SJSA1 (cell line): ENCODE measurements around the gene LMOD1. TPM values are rescaled to one million over a fixed set of nuclear protein-coding genes. Genes with fewer than 3 reads are reported as not detected.
"Not testable (repeated sequence)": the region's sequence is repeated elsewhere in the genome, so short reads cannot be mapped to it uniquely, and the experiment has no call there.

ENCODE experiments used
- DNase-seq, 2 experiments: peaks; one replicate each; pipeline ENCODE4 v3.0.0-alpha.2; 2015 to 2020; ENCODE audit warnings: low spot score in 2 of 2, low read depth in 1 of 2
- H3K27ac ChIP-seq: fragments of 250-450 bp; sonication (Bioruptor Pico); 2 replicates; pipeline ENCODE4 v1.5.1; 2020; ENCODE audit warnings: mild to moderate bottlenecking, moderate library complexity
- H3K27me3 ChIP-seq: fragments of 250-450 bp; sonication (Bioruptor Pico); replicated peaks from 2 replicates; pipeline ENCODE4 v1.5.1; 2020; ENCODE audit warnings: mild to moderate bottlenecking, moderate library complexity
- H3K36me3 ChIP-seq: fragments of 250-450 bp; sonication (Bioruptor Pico); 2 replicates; pipeline ENCODE4 v1.5.1; 2020; ENCODE audit warnings: mild to moderate bottlenecking
- H3K4me1 ChIP-seq: fragments of 250-450 bp; sonication (Bioruptor Pico); replicated peaks from 2 replicates; pipeline ENCODE4 v1.6.1; 2021; ENCODE audit warnings: mild to moderate bottlenecking
- H3K4me3 ChIP-seq: fragments of 250-450 bp; sonication (Bioruptor Pico); 2 replicates; pipeline ENCODE4 v1.5.1; 2020; ENCODE audit warnings: mild to moderate bottlenecking
- H3K9me3 ChIP-seq: fragments of 250-450 bp; sonication (Bioruptor Pico); replicated peaks from 2 replicates; pipeline ENCODE4 v1.5.1; 2020; ENCODE audit warnings: mild to moderate bottlenecking
- total RNA-seq: library from RNA; depleted of rRNA; stranded (reverse); fragments of >200 nt; shearing (Covaris generic); gene quantifications from 2 replicates; pipeline ENCODE4 v1.2.3, GENCODE V29; 2014; rRNA removed

Gene LMOD1
- total RNA-seq, 1 experiment from 2014 or later = 8.1 TPM

DNA sequence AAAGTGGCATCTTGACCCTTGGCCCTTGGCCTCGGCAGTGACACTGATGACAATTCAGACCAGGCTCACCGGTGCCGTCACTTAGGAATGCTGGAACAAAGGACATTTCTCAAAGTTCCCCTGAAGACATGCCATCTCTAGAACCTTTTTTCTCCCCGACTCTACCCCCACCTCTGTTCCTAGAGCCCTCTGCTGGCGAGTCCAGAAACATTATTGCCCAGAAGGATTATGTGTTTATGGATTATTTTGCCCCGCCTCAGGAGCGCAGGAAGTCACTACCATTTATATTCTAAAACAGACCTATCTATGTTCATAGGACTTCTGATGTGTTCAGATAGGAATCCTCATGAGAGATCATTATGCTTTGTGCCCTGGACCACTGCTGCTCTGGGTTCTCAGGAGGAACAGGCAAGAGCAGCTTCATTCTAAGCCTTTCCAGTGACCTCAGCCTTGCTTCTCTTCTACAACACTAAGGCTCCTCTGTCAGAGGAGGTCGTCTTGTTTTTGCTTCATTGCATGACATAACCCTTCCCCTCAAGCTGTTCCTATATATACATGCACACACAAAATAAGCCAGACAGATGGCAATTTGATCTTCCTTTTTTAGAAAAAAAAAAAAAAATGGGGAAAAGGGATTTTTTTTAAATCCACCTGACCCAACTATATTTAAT, 70.1 kb downstream of the LMOD1 start:
- Histone ChIP-seq H3K36me3 (peaks cover 67% of the 10 kb centered on the region), H3K27ac (no peak overlapping the region), H3K27me3 (no peaks in the 10 kb centered on the region), H3K9me3 (no peaks in the 10 kb centered on the region), H3K4me1 (no peaks in the 10 kb centered on the region), H3K4me3 (no peak overlapping the region)
- DNase-seq = no peak

DNA sequence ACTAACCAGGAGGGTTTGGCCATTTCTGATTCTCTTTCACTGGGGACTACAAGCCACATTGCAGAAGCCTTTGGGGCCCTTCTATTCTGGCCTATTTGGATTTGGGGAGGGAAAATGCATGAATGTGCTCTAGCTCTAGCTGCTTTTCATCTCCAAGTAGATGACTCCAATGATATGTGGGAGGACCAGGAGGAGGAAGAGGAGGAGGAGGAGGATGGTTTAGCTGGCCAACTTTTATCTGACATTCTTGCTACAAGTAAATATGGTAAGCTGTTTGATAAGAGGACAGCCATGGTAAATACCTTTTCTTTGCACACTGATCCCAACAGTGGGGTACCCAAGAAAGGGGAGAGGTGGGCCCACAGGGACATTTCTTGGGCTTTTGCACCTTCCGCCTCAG, 71.7 kb downstream of the LMOD1 start:
- H3K9me3 ChIP-seq = no peaks in the 10 kb centered on the region
- H3K4me3 ChIP-seq = no peak overlapping the region
- H3K36me3 ChIP-seq = peaks cover 83% of the 10 kb centered on the region
- H3K4me1 ChIP-seq = 0 out of 2 replicates have a peak, but pooled peaks cover 4% of the 10 kb centered on the region
- DNase-seq = no peak
- H3K27ac ChIP-seq = no peak overlapping the region
- no peaks in the 10 kb centered on the region for H3K27me3 ChIP-seq

DNA sequence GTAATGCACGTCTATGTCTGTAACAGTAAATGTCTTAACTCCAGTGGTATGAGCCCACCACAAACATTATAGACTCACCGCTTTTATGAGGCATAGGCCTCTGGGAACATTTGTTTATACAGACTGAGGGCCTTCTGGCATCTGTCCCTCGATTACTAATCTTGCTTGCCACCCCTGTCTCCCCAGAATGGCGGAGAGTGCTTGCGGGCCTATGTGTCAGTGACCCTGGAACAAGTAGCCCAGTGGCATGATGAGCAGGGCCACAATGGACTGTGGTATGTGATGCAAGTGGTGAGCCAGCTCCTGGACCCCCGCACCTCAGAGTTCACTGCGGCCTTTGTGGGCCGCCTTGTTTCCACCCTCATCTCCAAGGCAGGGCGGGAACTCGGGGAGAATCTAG, 76.0 kb downstream of the LMOD1 start:
- no peak for DNase-seq
- Histone ChIP-seq H3K36me3 (peaks cover 88% of the 10 kb centered on the region), H3K4me3 (no peak overlapping the region), H3K9me3 (no peaks in the 10 kb centered on the region), H3K27me3 (no peaks in the 10 kb centered on the region), H3K27ac (no peak overlapping the region), H3K4me1 (0 out of 2 replicates have a peak, but pooled peaks cover 4% of the 10 kb centered on the region)

DNA sequence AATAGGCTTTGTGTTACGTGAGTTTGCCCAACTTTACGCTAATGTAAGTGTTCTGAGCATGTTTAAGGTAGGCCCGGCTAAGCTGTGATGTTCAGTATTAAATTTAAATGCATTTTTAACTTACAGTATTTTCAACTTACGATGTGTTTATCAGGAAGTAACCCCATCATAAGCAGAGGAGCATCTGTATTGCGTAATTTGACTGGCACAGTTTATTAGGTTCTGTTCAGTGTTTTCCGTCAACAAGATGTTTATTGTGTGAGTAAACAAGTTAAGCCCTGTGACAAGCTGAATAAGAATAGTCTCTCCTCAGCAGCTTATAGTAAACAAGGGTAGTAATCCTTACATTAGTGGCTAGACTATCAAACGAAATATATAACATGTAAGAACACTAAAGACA, 84.9 kb downstream of the LMOD1 start:
- H3K27ac ChIP-seq = no peak overlapping the region
- no peaks in the 10 kb centered on the region for H3K4me1 ChIP-seq
- H3K4me3 ChIP-seq = no peak overlapping the region
- no peaks in the 10 kb centered on the region for H3K27me3 ChIP-seq
- H3K36me3 ChIP-seq = peaks cover 82% of the 10 kb centered on the region
- H3K9me3 ChIP-seq = no peaks in the 10 kb centered on the region
- no peak for DNase-seq

DNA sequence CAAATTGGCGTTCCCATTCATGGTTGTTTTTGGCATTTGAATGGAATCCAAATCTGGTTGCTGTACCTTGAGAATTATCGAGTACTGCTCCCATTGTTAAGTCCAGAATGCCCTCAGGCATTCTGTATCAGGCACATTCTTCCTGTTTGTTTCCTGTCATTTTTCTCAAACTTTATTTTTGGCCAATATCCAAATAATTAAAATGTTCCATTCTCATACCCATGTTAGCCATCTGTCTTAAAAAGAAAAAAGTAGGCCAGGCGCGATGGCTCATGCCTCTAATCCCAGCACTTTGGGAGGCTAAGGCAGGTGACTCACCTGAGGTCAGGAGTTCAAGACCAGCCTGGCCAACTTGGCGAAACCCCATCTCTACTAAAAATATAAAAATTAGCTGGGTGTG, 86.9 kb downstream of the LMOD1 start:
- Histone ChIP-seq H3K4me3 (no peak overlapping the region), H3K36me3 (peaks cover 87% of the 10 kb centered on the region), H3K4me1 (no peaks in the 10 kb centered on the region), H3K9me3 (no peaks in the 10 kb centered on the region), H3K27ac (no peak overlapping the region), H3K27me3 (no peaks in the 10 kb centered on the region)
- DNase-seq = no peak

DNA sequence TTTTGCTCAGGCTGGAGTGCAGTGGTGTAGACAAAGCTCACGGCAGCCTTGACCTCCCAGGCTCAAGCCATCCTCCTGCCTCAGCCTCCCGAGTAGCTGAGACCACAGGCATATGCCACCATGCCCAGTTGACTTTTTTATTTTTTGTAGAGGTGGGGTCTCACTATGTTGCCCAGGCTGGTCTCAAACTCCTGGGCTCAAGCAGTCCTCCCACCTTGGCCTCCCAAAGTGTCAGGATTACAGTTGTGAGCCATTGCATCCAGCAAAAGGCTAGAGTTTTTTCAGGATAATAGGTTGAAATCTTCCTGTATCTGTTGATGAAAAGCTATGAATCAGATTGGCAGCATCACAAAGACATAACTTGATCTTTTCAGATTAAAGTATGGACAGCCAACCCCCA, 89.6 kb downstream of the LMOD1 start:
- DNase-seq, H3K9me3 ChIP-seq, H3K4me1 ChIP-seq, H3K27me3 ChIP-seq, H3K4me3 ChIP-seq, H3K27ac ChIP-seq: not testable (repeated sequence)
- H3K36me3 ChIP-seq = peaks cover 95% of the 10 kb centered on the region

DNA sequence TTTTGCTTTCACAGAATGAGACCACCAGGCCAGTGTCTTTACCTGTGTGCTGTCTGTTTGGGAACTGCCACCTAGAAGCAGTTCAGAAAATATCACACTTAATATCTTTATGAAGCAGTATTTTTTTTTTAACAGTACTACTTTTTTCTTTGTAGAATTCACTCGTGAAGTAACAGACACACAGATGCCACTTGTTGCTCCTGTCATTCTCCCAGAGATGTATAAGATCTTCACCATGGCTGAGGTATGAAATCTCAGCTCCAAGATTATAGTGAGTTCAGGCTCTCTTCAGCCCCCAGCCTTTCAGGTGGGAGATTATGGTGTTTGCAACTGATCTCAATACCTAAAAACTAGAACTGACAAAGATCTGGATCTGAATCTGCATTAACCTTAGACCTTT, 94.4 kb downstream of the LMOD1 start:
- H3K4me1 ChIP-seq = peaks cover 18% of the 10 kb centered on the region
- no peak for DNase-seq
- no peaks in the 10 kb centered on the region for H3K27me3 ChIP-seq
- peaks cover 87% of the 10 kb centered on the region for H3K36me3 ChIP-seq
- H3K4me3 ChIP-seq = no peak overlapping the region
- no peaks in the 10 kb centered on the region for H3K9me3 ChIP-seq
- no peak overlapping the region for H3K27ac ChIP-seq

DNA sequence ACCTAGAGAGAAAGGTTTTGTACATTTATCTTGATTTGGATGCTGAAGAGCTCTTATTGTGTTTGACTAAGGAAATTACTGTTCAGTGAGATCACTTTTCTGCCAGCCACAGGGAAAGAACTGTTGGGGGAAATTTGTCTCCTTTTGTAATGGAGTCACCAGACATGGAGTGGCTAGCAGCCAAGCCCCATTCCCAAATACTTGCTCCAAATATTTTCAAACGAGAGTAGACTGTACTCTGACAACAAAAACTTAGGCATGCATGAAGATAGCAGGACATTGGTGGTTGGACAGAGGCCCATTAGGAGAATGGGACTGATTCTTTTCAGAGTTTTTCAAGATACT, 96.3 kb downstream of the LMOD1 start:
- Histone ChIP-seq H3K9me3 (no peaks in the 10 kb centered on the region), H3K36me3 (peaks cover 72% of the 10 kb centered on the region), H3K4me1 (peaks cover 21% of the 10 kb centered on the region), H3K4me3 (no peak overlapping the region), H3K27me3 (no peaks in the 10 kb centered on the region), H3K27ac (peak overlapping the region; percentile 67)
- DNase-seq = peak; percentile 74 to 87

DNA sequence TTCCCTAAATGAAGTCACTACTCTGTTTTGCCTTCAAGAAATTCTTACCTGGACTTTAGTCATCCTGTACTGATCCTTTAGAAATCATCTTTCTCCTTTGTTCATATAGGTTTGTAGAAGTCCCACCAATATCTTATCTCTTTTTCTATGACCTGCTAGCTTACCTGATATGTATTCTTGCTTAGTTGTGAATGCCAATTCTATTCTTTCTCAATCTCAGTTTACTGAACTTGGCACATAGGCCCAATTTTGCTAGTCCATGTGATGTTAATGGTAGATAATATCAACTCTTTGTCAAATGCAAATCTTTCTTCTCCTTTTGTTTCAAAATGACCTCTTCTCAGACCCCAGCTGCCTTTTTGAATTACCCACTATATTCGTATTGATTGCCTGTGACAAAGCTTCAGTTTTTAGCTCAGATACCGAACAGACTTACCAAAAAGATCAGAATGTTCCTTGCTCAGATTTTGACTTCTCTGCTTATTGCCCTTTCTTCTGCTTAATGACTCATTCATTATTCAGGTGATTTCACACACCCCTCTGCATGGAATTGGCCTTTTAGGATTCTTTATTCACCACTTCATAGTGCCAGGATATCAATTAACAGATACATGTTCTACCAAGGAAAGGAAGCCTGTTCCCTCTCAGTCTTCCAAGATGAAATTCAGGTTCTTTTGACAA, 96.8 kb downstream of the LMOD1 start:
- Histone ChIP-seq H3K4me3 (no peak overlapping the region), H3K27ac (peak overlapping the region; percentile 67), H3K9me3 (no peaks in the 10 kb centered on the region), H3K4me1 (peaks cover 21% of the 10 kb centered on the region), H3K27me3 (no peaks in the 10 kb centered on the region), H3K36me3 (peaks cover 67% of the 10 kb centered on the region)
- DNase-seq = no peak

DNA sequence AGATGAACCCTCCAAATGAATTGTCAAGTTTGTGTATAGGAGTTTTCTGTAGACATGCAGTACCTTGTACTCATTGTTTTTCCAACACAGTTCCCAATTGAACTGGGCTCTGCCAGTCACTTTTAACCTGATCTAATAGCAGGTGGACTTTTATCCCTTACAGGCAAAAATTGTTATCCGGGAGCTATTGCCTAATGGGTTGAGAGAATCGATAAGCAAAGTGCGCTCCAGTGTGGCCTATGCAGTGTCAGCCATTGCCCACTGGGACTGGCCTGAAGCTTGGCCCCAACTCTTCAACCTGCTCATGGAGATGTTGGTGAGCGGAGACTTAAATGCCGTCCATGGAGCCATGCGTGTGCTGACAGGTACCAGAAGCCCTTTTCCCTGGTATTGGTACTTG, 98.1 kb downstream of the LMOD1 start:
- no peaks in the 10 kb centered on the region for H3K9me3 ChIP-seq
- no peak overlapping the region for H3K4me3 ChIP-seq
- no peaks in the 10 kb centered on the region for H3K27me3 ChIP-seq
- peaks cover 54% of the 10 kb centered on the region for H3K36me3 ChIP-seq
- H3K27ac ChIP-seq = no peak overlapping the region
- H3K4me1 ChIP-seq = peaks cover 21% of the 10 kb centered on the region
- no peak for DNase-seq

DNA sequence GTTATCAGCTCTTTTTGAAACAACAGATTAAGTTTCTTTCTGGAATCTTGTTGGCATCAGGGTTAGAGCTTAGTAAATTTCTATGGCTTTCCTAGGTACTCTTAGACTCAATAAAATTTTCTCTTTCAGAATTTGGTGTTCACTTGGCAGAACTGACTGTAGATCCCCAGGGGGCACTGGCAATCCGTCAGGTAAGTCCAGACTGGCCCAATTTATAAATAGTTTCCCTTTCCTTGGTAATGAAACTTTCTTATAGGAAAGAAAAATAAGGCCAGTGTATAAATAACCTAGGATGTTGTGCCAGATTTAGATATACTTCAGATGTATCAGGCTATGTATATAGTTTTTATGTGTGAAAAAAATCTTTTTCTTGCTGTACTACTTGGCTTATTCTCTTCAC, 99.2 kb downstream of the LMOD1 start:
- peaks cover 43% of the 10 kb centered on the region for H3K36me3 ChIP-seq
- no peaks in the 10 kb centered on the region for H3K27me3 ChIP-seq
- DNase-seq = no peak
- no peak overlapping the region for H3K27ac ChIP-seq
- H3K4me3 ChIP-seq = no peak overlapping the region
- peaks cover 21% of the 10 kb centered on the region for H3K4me1 ChIP-seq
- no peaks in the 10 kb centered on the region for H3K9me3 ChIP-seq

Other genes with a start within 250 kb of the LMOD1 start
- 19.5 and 25.9 TPM in 2 replicates for gene IPO9, start 117.4 kb downstream of the LMOD1 start, total RNA-seq
- gene SHISA4, start 57.6 kb downstream of the LMOD1 start, total RNA-seq = 31.9 and 43.4 TPM in 2 replicates
- 87.5 and 108 TPM in 2 replicates for gene TIMM17A, start 9.0 kb upstream of the LMOD1 start, total RNA-seq
- 69.7 and 80.9 TPM in 2 replicates for gene RNPEP, start 36.1 kb upstream of the LMOD1 start, total RNA-seq
- gene ELF3, start 64.0 kb upstream of the LMOD1 start, total RNA-seq = 0.05 TPM in 1 of 2 replicates, not detected in the other
- gene GPR37L1, start 176.4 kb upstream of the LMOD1 start, total RNA-seq = 0.05 TPM in 1 of 2 replicates, not detected in the other
- gene ARL8A, start 198.2 kb upstream of the LMOD1 start, total RNA-seq = 21.1 and 31.7 TPM in 2 replicates
- gene PTPN7, start 214.1 kb upstream of the LMOD1 start, total RNA-seq = not detected in 2 replicates
- not detected in 2 replicates for gene LGR6, start 247.3 kb upstream of the LMOD1 start, total RNA-seq